WTC11 (cell line): ENCODE measurements around the gene SLC38A8.

ENCODE experiments used
- ZBTB21 ChIP-seq: sonication (generic); formaldehyde crosslinking; IDR thresholded peaks from 2 replicates; pipeline ENCODE4 v1.8.1; 2023; ENCODE audit warnings: mild to moderate bottlenecking, missing genetic modification reagents, borderline replicate concordance
- TF ChIP-seq, protein P1 (sequence below): fragments of 200-600 bp; IDR thresholded peaks from 2 replicates; pipeline ENCODE4 v1.8.0; 2022; ENCODE audit warnings: antibody characterized with exemption
- TF ChIP-seq, protein P2 (sequence below): sonication (generic); formaldehyde crosslinking; IDR thresholded peaks from 2 replicates; pipeline ENCODE4 v1.8.1; 2023; ENCODE audit warnings: mild to moderate bottlenecking, missing genetic modification reagents, moderate library complexity
- TF ChIP-seq, protein P3 (sequence below): sonication (generic); formaldehyde crosslinking; IDR thresholded peaks from 2 replicates; pipeline ENCODE4 v1.8.0; 2022; ENCODE audit warnings: mild to moderate bottlenecking, missing genetic modification reagents

DNA sequence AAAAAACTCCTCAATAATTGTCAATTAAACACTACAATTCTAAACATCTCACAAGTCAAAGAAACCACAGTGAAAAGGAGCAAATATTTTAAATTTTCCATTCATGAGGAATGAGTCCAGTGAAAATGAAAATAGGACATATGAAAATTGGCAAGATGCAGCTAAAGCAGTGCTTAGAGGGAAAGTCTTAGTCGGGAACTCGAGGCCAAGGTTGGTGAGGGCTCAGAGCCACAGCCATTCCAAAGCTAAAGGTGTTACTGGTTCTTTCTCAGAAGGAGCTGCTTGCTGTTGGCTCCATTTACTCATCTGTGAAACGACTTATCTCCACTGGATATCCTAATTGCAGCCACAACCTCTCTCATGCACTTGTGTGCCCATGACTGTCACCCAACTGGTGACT is 6.5 kb downstream of the SLC38A8 start:
- TF ChIP-seq ZBTB21 = no peak
- TF ChIP-seq, protein P1, sequence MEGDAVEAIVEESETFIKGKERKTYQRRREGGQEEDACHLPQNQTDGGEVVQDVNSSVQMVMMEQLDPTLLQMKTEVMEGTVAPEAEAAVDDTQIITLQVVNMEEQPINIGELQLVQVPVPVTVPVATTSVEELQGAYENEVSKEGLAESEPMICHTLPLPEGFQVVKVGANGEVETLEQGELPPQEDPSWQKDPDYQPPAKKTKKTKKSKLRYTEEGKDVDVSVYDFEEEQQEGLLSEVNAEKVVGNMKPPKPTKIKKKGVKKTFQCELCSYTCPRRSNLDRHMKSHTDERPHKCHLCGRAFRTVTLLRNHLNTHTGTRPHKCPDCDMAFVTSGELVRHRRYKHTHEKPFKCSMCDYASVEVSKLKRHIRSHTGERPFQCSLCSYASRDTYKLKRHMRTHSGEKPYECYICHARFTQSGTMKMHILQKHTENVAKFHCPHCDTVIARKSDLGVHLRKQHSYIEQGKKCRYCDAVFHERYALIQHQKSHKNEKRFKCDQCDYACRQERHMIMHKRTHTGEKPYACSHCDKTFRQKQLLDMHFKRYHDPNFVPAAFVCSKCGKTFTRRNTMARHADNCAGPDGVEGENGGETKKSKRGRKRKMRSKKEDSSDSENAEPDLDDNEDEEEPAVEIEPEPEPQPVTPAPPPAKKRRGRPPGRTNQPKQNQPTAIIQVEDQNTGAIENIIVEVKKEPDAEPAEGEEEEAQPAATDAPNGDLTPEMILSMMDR = no peak
- TF ChIP-seq, protein P2, sequence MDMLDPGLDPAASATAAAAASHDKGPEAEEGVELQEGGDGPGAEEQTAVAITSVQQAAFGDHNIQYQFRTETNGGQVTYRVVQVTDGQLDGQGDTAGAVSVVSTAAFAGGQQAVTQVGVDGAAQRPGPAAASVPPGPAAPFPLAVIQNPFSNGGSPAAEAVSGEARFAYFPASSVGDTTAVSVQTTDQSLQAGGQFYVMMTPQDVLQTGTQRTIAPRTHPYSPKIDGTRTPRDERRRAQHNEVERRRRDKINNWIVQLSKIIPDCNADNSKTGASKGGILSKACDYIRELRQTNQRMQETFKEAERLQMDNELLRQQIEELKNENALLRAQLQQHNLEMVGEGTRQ = no peak
- TF ChIP-seq, protein P3, sequence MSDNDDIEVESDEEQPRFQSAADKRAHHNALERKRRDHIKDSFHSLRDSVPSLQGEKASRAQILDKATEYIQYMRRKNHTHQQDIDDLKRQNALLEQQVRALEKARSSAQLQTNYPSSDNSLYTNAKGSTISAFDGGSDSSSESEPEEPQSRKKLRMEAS (CRISPR knock-in tag) = no peak
